ENCODE measurements around the gene LRIG2.

DNA sequence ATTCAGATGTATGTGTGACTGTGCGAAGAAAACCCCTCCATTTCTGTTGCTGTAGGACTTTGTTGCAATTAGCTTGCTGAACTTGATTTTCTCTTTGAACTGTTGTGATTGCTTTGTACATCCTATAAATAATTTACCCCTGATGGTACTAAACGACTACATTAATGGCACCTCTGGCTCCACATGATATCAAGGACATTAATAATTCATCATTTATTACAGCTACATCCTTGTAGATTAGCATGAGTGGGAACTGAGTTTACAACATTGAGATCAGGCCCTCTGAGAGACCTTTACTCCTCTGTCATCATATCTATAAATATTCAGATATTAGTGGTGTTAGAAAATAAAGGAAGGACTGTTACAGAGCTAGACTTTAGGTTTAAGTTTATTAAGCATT, 13.5 kb downstream of the LRIG2 start:
- TF ChIP-seq, protein P1, sequence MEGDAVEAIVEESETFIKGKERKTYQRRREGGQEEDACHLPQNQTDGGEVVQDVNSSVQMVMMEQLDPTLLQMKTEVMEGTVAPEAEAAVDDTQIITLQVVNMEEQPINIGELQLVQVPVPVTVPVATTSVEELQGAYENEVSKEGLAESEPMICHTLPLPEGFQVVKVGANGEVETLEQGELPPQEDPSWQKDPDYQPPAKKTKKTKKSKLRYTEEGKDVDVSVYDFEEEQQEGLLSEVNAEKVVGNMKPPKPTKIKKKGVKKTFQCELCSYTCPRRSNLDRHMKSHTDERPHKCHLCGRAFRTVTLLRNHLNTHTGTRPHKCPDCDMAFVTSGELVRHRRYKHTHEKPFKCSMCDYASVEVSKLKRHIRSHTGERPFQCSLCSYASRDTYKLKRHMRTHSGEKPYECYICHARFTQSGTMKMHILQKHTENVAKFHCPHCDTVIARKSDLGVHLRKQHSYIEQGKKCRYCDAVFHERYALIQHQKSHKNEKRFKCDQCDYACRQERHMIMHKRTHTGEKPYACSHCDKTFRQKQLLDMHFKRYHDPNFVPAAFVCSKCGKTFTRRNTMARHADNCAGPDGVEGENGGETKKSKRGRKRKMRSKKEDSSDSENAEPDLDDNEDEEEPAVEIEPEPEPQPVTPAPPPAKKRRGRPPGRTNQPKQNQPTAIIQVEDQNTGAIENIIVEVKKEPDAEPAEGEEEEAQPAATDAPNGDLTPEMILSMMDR (IDR thresholded peaks at IDR 0.05): no peak
- no peak for TF ChIP-seq EZH2 (IDR thresholded peaks at IDR 0.05; ENCODE audit: borderline replicate concordance, insufficient read depth, low read depth, low read length, poor library complexity, severe bottlenecking)

All from B cell (primary cell).